Aorta (tissue), 5 donors: Measurements from ENCODE around the gene PCBP3. TPM values are rescaled to one million over a fixed set of nuclear protein-coding genes. Genes with fewer than 3 reads are reported as not detected.

ENCODE experiments used
- ATAC-seq: fragments of 200-7000 bp; cut with Tn5 transposase; one replicate; pipeline ENCODE4 v1.9.1; 2022; ENCODE audit warnings: moderate library complexity; ENCODE audit not compliant: low FRiP score
- DNase-seq, 2 donors: peaks; one replicate each; pipeline ENCODE4 v3.0.0-alpha.2; 2020
- H3K27ac ChIP-seq, 2 donors: one replicate each; pipeline ENCODE4 v1.5.1; 2013; ENCODE audit warnings: low read length in 2 of 2, mild to moderate bottlenecking in 2 of 2, moderate library complexity in 2 of 2, control low read depth in 1 of 2, inconsistent platforms in 1 of 2, low read depth in 1 of 2
- H3K27me3 ChIP-seq, 2 donors: one replicate each; pipeline ENCODE4 v1.6.1; 2013; ENCODE audit warnings: control low read depth in 1 of 2, low read length in 1 of 2, mild to moderate bottlenecking in 1 of 2, moderate library complexity in 1 of 2; ENCODE audit not compliant: insufficient read depth in 2 of 2, control insufficient read depth in 1 of 2
- H3K36me3 ChIP-seq, 2 donors: one replicate each; pipeline ENCODE4 v1.6.1; 2013; ENCODE audit warnings: control low read depth in 1 of 2, low read length in 1 of 2, mild to moderate bottlenecking in 1 of 2; ENCODE audit not compliant: insufficient read depth in 2 of 2, control insufficient read depth in 1 of 2
- H3K4me1 ChIP-seq, 2 donors: one replicate each; pipeline ENCODE4 v1.6.1; 2013; ENCODE audit warnings: low read length in 2 of 2, control low read depth in 1 of 2, mild to moderate bottlenecking in 1 of 2, moderate library complexity in 1 of 2; ENCODE audit not compliant: insufficient read depth in 2 of 2, control insufficient read depth in 1 of 2
- H3K4me3 ChIP-seq, 2 donors: one replicate each; pipeline ENCODE4 v1.5.1; 2013; ENCODE audit warnings: low read length in 2 of 2, control low read depth in 1 of 2, mild to moderate bottlenecking in 1 of 2
- H3K9me3 ChIP-seq: one replicate; pipeline ENCODE4 v1.6.1; 2013; ENCODE audit warnings: mild to moderate bottlenecking, low read length; ENCODE audit not compliant: control insufficient read depth
- WGBS, 2 donors: extraction: QIAGEN DNeasy Blood & Tissue Kit; methylation state at CpG; one replicate each; pipeline ENCODE4 v1.1.7; 2013; 5-methylcytosine and 5-hydroxymethylcytosine counted together
- intact Hi-C, 2 donors: fragments of 100-400 bp; cut with DNase I; formaldehyde crosslinking; loops; one replicate each; pipeline versions ENCODE4 v1.14.2 to v1.15.0; 2022
- polyA plus RNA-seq, 2 donors: library from polyadenylated mRNA; stranded (reverse); fragments of 200-250 nt; gene quantifications; one replicate each; pipeline ENCODE4 v1.2.3, GENCODE V29; 2013
- total RNA-seq, 2 donors: library from RNA; stranded (reverse); fragmentation: NEBNext Ultra II Directional; extraction: Animal tissue kit (Norgen Biotek cat#: 25700); gene quantifications; one replicate each; pipeline ENCODE4 v1.2.1, GENCODE V29; 2021
- donor health status: healthy with polysubstance abuse.
- donor health status: Bipolar disorder and iron deficiency.
- donor health status: DM: no; HTN: no; CAD: no.
- donor health status: DM: no; HTN: no; CAD: no.
- donor health status: DM: yes; HTN: yes; CAD: no.

The PCBP3 gene
- total and polyA plus RNA-seq, 4 donors: 3.6 to 15.0 (median 7.0) TPM; not detected in 1

- Histone ChIP-seq H3K9me3 (no peaks in the 10 kb centered on the region), H3K27ac (no peak overlapping the region), H3K27me3 (no peaks in the 10 kb centered on the region), H3K36me3 (no peaks in the 10 kb centered on the region), H3K4me3 (no peak overlapping the region), H3K4me1 (no peaks in the 10 kb centered on the region)
- intact Hi-C loops: no loop called here
- 79 to 85% methylated on average over 24 of the region's 24 CpGs for WGBS, 2 donors
- peak in 1 of 2 donors; percentile 65 for DNase-seq
- ATAC-seq: no peak
Observed at GRCh38 chr21:45869121-45870007, 225.8 kb downstream of the PCBP3 start.

DNA sequence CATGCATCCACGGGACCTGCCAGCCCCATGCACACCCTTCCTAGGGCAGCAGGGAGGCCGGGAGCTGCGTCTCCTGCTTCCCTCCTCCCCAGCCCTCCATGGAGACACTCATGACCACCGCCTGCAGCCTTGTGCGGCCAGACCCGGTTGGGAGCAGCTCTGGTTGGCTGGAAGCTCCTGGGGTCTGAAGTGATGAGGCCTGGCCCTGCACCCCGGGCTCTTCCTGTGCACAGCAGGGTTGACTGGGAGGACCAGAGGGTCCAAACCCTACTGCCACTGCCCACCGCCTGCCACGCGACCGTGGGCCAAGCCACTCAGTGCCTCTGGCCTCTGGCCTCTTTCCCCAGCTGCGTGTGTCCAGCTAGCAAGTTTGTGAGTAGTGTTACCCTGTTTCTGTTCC, 226.9 kb downstream of the PCBP3 start:
- Histone ChIP-seq H3K4me3 (no peak overlapping the region), H3K36me3 (no peaks in the 10 kb centered on the region), H3K9me3 (no peaks in the 10 kb centered on the region), H3K27me3 (no peaks in the 10 kb centered on the region), H3K27ac (no peak overlapping the region), H3K4me1 (no peaks in the 10 kb centered on the region)
- peak in 1 of 2 donors; percentile 43 for DNase-seq
- 70 to 76% methylated on average over 12 of the region's 12 CpGs for WGBS, 2 donors
- intact Hi-C loops: no loop called here
- no peak for ATAC-seq

- H3K27me3 ChIP-seq: no peaks in the 10 kb centered on the region
- no peak overlapping the region for H3K27ac ChIP-seq
- intact Hi-C loops: no loop called here
- ATAC-seq (no peak), DNase-seq (peak in 1 of 2 donors; percentile 54)
- H3K36me3 ChIP-seq: no peaks in the 10 kb centered on the region
- H3K4me3 ChIP-seq: no peak overlapping the region
- 92 to 93% methylated on average over 16 to 17 of the region's 17 CpGs for WGBS, 2 donors
- no peaks in the 10 kb centered on the region for H3K9me3 ChIP-seq
- no peaks in the 10 kb centered on the region for H3K4me1 ChIP-seq
Observed at GRCh38 chr21:45870851-45871615, 227.5 kb downstream of the PCBP3 start.

- intact Hi-C loops: no loop called here
- DNase-seq: peak in 1 of 2 donors; percentile 42
- Histone ChIP-seq H3K36me3 (no peaks in the 10 kb centered on the region), H3K27ac (no peak overlapping the region), H3K9me3 (no peaks in the 10 kb centered on the region), H3K4me1 (no peaks in the 10 kb centered on the region), H3K27me3 (no peaks in the 10 kb centered on the region), H3K4me3 (no peak overlapping the region)
- ATAC-seq: no peak
- 94 to 96% methylated on average over 22 of the region's 22 CpGs for WGBS, 2 donors
Observed at GRCh38 chr21:45871616-45872236, 228.2 kb downstream of the PCBP3 start.

GRCh38 chr21:45872471-45872870, 228.9 kb downstream of the PCBP3 start:
- Histone ChIP-seq H3K4me3 (no peak overlapping the region), H3K27ac (no peak overlapping the region), H3K4me1 (no peaks in the 10 kb centered on the region), H3K36me3 (no peaks in the 10 kb centered on the region), H3K27me3 (no peaks in the 10 kb centered on the region), H3K9me3 (no peaks in the 10 kb centered on the region)
- intact Hi-C loops: no loop called here
- peak in 1 of 2 donors; percentile 23 for DNase-seq
- no peak for ATAC-seq
- WGBS, 2 donors: 91 to 96% methylated on average over 11 of the region's 11 CpGs

GRCh38 chr21:45872902-45873301, 229.4 kb downstream of the PCBP3 start:
- no peaks in the 10 kb centered on the region for H3K36me3 ChIP-seq
- no peak for ATAC-seq
- no peaks in the 10 kb centered on the region for H3K9me3 ChIP-seq
- DNase-seq: peak in 1 of 2 donors; percentile 5
- H3K27ac ChIP-seq: no peak overlapping the region
- no peaks in the 10 kb centered on the region for H3K27me3 ChIP-seq
- WGBS, 2 donors: 93 to 94% methylated on average over 11 of the region's 11 CpGs
- H3K4me1 ChIP-seq: no peaks in the 10 kb centered on the region
- intact Hi-C loops: no loop called here
- H3K4me3 ChIP-seq: no peak overlapping the region

GRCh38 chr21:45873418-45873817, 229.9 kb downstream of the PCBP3 start:
- 92 to 93% methylated on average over 11 of the region's 11 CpGs for WGBS, 2 donors
- peak; percentile 21 to 51 for DNase-seq
- no peaks in the 10 kb centered on the region for H3K36me3 ChIP-seq
- H3K27me3 ChIP-seq: no peaks in the 10 kb centered on the region
- ATAC-seq: no peak
- intact Hi-C loops: no loop called here
- no peak overlapping the region for H3K27ac ChIP-seq
- H3K9me3 ChIP-seq: no peaks in the 10 kb centered on the region
- no peaks in the 10 kb centered on the region for H3K4me1 ChIP-seq
- no peak overlapping the region for H3K4me3 ChIP-seq

DNA sequence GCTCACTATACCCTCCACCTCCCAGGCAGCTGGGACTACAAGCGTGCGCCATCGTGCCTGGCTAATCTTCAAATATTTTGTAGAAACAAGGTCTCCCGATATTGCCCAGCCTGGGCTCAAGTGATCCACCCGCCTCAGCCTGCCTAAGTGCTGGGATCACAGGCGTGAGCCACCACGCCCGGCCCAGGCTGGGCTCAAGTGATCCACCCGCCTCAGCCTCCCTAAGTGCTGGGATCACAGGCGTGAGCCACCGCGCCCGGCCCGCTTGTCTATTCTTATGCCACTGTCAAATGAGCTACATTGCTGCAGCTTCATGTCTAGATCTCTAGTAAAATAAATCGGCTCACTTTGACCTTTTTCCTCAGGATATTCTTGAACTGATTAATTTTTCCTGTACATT, 230.3 kb downstream of the PCBP3 start:
- H3K9me3 ChIP-seq: no peaks in the 10 kb centered on the region
- no peak overlapping the region for H3K27ac ChIP-seq
- WGBS, 2 donors: 93 to 97% methylated on average over 15 of the region's 15 CpGs
- H3K4me3 ChIP-seq: no peak overlapping the region
- no peaks in the 10 kb centered on the region for H3K27me3 ChIP-seq
- H3K36me3 ChIP-seq: no peaks in the 10 kb centered on the region
- DNase-seq (peak; percentile 31 to 60), ATAC-seq (no peak)
- intact Hi-C loops: no loop called here
- H3K4me1 ChIP-seq: no peaks in the 10 kb centered on the region
